Loucy (cell line): ENCODE data around the gene MC2R.

ENCODE experiments used
- H2AFZ ChIP-seq: fragments of 200-600 bp; sonication (generic); 2 replicates; pipeline ENCODE4 v1.6.0; 2016; ENCODE audit warnings: antibody characterized with exemption, mild to moderate bottlenecking, low read length, moderate library complexity
- H3F3A ChIP-seq: fragments of 200-600 bp; 2 replicates; pipeline ENCODE4 v1.6.0; 2016; ENCODE audit warnings: antibody characterized with exemption, low read depth, mild to moderate bottlenecking
- H3K27me3 ChIP-seq: fragments of 200-600 bp; sonication (generic); 2 replicates; pipeline ENCODE4 v1.6.1; 2014; ENCODE audit warnings: low read length, mild to moderate bottlenecking; ENCODE audit not compliant: insufficient read depth, poor library complexity, severe bottlenecking
- H3K36me3 ChIP-seq: fragments of 200-600 bp; sonication (generic); 2 replicates; pipeline ENCODE4 v1.6.1; 2016; ENCODE audit warnings: low read length; ENCODE audit not compliant: insufficient read depth
- H3K4me1 ChIP-seq: fragments of 200-600 bp; sonication (generic); 2 replicates; pipeline ENCODE4 v1.5.1; 2014; ENCODE audit warnings: low read length, mild to moderate bottlenecking; ENCODE audit not compliant: insufficient read depth, poor library complexity, severe bottlenecking
- H3K4me2 ChIP-seq: fragments of 200-600 bp; sonication (generic); 2 replicates; pipeline ENCODE4 v1.6.0; 2014; ENCODE audit warnings: antibody characterized with exemption, low read length, low read depth, mild to moderate bottlenecking; ENCODE audit not compliant: poor library complexity, severe bottlenecking
- H3K4me3 ChIP-seq: fragments of 200-600 bp; sonication (generic); 2 replicates; pipeline ENCODE4 v1.5.1; 2014; ENCODE audit warnings: low read length, mild to moderate bottlenecking, mixed read lengths; ENCODE audit not compliant: poor library complexity, severe bottlenecking
- H3K79me2 ChIP-seq: fragments of 200-600 bp; sonication (generic); 2 replicates; pipeline ENCODE4 v1.6.1; 2014; ENCODE audit warnings: low read length; ENCODE audit not compliant: insufficient read depth
- H3K9ac ChIP-seq: fragments of 200-600 bp; sonication (generic); 2 replicates; pipeline ENCODE4 v1.6.0; 2014; ENCODE audit warnings: mild to moderate bottlenecking, low read depth, low read length, moderate library complexity; ENCODE audit not compliant: poor library complexity, severe bottlenecking
- H3K9me2 ChIP-seq: fragments of 200-600 bp; sonication (generic); replicated peaks from 2 replicates; pipeline ENCODE4 v1.6.1; 2016; ENCODE audit warnings: low read depth, low read length, mixed read lengths
- H3K9me3 ChIP-seq: fragments of 200-600 bp; sonication (generic); 2 replicates; pipeline ENCODE4 v1.6.1; 2014; ENCODE audit warnings: mild to moderate bottlenecking, antibody characterized with exemption, low read length, low read depth; ENCODE audit not compliant: insufficient read depth
- H4K20me1 ChIP-seq: fragments of 200-600 bp; sonication (generic); 2 replicates; pipeline ENCODE4 v1.6.0; 2014; ENCODE audit warnings: antibody characterized with exemption, low read length, mild to moderate bottlenecking; ENCODE audit not compliant: insufficient read depth, poor library complexity, severe bottlenecking
- EZH2phosphoT487 ChIP-seq: fragments of 200-600 bp; IDR thresholded peaks from 2 replicates; pipeline ENCODE4 v1.6.1; 2018; ENCODE audit warnings: antibody characterized with exemption, mild to moderate bottlenecking, moderate library complexity, borderline replicate concordance
- TF ChIP-seq, protein P1 (sequence below): fragments of 200-600 bp; sonication (generic); conservative IDR thresholded peaks from 2 replicates; pipeline ENCODE4 v1.5.1; 2014; ENCODE audit warnings: mild to moderate bottlenecking, antibody characterized with exemption, low read length

Gene MC2R

DNA sequence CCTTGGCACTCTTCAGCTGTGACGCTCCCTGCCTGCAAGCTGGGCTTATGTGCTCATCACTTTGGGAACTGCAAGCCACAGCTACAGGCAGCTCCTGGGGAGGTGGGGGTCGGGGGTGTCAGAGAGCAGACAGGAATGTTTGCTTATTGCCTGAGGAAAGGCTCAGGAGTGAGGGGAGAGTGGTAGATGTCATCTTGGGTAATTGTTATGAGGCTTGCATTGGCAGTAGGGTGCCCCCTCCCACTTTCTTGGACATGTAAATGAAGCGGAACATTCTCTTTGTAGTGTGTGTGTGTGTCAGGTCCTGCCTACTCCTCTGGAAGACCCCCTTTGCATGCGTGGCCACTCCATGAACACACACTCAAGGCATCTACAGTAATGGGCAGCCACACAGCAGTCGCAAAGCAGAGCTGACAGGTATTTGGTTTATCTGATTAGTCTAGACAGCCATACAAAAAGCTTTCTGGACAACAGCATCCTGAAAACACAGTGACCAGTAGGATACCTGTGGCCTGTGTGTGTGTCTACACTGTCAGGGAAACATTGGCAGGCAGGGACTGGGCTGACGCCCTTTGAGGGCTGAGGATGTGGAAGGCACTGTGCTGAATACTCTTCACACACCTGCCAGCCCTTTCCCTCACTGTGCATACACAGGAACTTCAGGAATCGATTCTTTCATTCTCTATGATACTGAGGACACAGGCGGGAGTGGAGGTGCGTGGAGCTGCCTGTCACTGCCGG, 17.1 kb upstream of the MC2R start:
- Histone ChIP-seq H3K9me2 (no peaks in the 10 kb centered on the region), H3K4me2 (no peak overlapping the region), H3K36me3 (no peaks in the 10 kb centered on the region), H3K9me3 (peaks cover 13% of the 10 kb centered on the region; the same call in 1 of the 2 replicates), H3K4me3 (no peak overlapping the region), H3F3A (no peaks in the 10 kb centered on the region), H4K20me1 (no peaks in the 10 kb centered on the region), H3K4me1 (no peaks in the 10 kb centered on the region), H2AFZ (no peak overlapping the region), H3K27me3 (no peaks in the 10 kb centered on the region), H3K79me2 (no peaks in the 10 kb centered on the region), H3K9ac (no peak overlapping the region)
- TF ChIP-seq, protein P1, sequence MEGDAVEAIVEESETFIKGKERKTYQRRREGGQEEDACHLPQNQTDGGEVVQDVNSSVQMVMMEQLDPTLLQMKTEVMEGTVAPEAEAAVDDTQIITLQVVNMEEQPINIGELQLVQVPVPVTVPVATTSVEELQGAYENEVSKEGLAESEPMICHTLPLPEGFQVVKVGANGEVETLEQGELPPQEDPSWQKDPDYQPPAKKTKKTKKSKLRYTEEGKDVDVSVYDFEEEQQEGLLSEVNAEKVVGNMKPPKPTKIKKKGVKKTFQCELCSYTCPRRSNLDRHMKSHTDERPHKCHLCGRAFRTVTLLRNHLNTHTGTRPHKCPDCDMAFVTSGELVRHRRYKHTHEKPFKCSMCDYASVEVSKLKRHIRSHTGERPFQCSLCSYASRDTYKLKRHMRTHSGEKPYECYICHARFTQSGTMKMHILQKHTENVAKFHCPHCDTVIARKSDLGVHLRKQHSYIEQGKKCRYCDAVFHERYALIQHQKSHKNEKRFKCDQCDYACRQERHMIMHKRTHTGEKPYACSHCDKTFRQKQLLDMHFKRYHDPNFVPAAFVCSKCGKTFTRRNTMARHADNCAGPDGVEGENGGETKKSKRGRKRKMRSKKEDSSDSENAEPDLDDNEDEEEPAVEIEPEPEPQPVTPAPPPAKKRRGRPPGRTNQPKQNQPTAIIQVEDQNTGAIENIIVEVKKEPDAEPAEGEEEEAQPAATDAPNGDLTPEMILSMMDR = no peak
- TF ChIP-seq EZH2phosphoT487 = no peak

DNA sequence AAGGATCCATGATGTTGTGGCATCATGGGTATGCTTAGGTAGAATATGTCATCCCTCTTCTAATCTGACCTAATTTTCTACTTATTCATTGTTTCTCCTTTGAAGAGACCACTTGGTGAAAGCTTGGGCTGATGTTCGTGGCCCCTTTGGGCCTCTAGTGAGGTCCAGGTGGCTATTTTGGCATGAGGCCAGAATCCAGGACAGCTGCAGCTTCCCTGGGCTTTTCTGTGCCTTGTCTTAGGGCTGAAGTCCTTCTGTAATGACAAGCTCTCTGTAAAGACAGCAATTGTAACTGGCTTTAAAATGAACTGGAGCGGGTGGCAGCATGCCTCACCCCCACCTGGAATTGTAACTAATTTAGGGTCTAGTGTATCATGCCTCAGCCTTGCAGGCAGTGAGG, 15.6 kb upstream of the MC2R start:
- TF ChIP-seq, protein P1 = no peak
- TF ChIP-seq EZH2phosphoT487 = no peak

DNA sequence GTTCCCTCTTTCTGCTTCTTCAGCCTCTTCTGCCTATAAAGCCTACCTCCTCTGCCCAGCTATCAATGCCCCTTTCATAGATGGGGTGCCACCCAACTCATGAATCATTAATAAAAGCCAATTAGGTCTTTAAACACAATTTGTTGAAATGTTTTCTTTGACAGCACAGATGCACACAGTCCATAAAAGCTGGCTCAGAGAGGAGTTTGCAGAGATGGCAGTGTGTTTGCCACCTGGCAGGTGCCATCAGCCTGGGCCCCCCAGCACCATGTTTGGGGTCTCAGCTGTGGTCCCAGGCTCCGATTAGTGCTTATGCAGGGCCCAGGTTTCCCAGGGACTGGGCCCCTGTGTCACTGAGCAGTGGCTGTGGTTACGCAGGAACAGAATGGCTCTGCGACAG, 7.9 kb upstream of the MC2R start:
- no peaks in the 10 kb centered on the region for H3K4me1 ChIP-seq
- H4K20me1 ChIP-seq = no peaks in the 10 kb centered on the region
- H3K36me3 ChIP-seq = no peaks in the 10 kb centered on the region
- H3K9me3 ChIP-seq = 0 out of 2 replicates have a peak, but pooled peaks cover 3% of the 10 kb centered on the region
- no peaks in the 10 kb centered on the region for H3K27me3 ChIP-seq
- no peak overlapping the region for H2AFZ ChIP-seq
- no peak overlapping the region for H3K4me2 ChIP-seq
- H3F3A ChIP-seq = no peaks in the 10 kb centered on the region
- H3K4me3 ChIP-seq = no peak overlapping the region
- TF ChIP-seq EZH2phosphoT487 = no peak
- TF ChIP-seq, protein P1 = no peak
- H3K9ac ChIP-seq = no peak overlapping the region
- no peaks in the 10 kb centered on the region for H3K9me2 ChIP-seq
- no peaks in the 10 kb centered on the region for H3K79me2 ChIP-seq

More for the DNA sequence above, 15.6 kb upstream of the MC2R start:
- Histone ChIP-seq H3K79me2 (no peaks in the 10 kb centered on the region), H3K36me3 (no peaks in the 10 kb centered on the region), H3F3A (no peaks in the 10 kb centered on the region), H3K4me2 (no peak overlapping the region), H3K9me3 (peaks cover 15% of the 10 kb centered on the region; the same call in 1 of the 2 replicates), H4K20me1 (no peaks in the 10 kb centered on the region), H3K27me3 (no peaks in the 10 kb centered on the region), H3K4me1 (no peaks in the 10 kb centered on the region), H3K9ac (no peak overlapping the region), H2AFZ (no peak overlapping the region), H3K9me2 (no peaks in the 10 kb centered on the region), H3K4me3 (no peak overlapping the region)
